GM12874 (cell line): Measurements from ENCODE around the gene C1QTNF2.

Experiments used
- CTCF ChIP-seq: IDR thresholded peaks from 2 replicates; pipeline ENCODE4 v1.5.1; 2011; ENCODE audit warnings: low read depth, mild to moderate bottlenecking, control low read depth, low read length, moderate library complexity; ENCODE audit not compliant: insufficient read depth

The C1QTNF2 gene

GRCh38 chr5:160380041-160380440, 9.6 kb upstream of the C1QTNF2 start:
- TF ChIP-seq CTCF: no peak

DNA sequence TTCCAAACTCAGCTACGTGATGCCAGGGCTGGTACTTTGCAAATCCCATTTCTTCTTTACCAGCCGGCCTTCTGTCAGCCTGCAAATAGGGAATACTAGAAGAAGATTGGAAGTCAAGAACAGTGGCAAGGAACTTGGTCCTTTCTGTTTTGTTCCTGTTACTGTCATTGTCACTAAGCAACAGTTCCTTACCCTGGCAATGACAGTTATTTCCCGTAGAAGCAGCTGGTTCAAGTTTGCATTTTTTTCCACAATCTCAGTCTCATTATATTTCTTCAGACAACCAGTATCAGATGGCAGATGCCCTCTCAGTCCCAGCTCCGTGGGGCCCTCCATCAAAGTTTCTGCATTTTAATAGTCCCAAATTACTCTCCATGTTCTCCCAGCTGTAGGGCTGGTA, 9.1 kb upstream of the C1QTNF2 start:
- TF ChIP-seq CTCF: no peak

DNA sequence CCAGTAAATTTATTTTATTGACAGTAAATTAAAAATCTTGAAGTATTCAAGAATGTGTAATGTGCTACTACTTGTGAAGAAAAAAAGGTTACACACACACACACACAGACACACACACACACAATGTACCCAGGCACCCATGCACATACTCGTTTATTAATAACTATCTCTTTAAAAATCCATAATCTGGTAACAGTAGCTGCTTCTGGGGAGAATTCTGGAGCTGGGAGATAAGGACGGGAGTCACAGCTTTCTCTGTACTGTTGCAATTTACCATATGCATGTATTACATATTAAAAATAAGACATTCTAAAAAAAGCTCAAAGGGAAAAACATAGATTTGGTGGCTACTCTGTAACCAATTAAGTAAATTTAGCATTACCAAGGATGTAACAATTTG, 7.9 kb upstream of the C1QTNF2 start:
- no peak for TF ChIP-seq CTCF

DNA sequence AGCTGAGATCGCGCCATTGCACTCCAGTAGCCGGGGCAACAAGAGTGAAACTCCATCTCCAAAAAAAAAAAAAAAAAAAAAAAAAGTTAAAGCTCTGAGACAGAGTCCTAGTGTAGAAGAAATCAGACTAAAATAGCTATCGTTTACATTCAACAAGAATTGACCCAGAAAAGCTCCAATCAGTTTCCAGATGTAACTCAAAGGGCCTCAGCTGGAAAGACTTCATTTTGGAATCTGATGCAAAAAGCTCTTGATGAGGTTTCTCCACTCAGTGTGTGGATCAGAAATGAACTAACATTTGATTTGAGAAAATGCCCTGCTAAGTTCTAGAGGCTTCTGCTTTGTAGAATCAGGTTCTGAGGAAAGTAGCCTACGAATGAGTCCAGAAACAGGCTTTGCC, 7.2 kb upstream of the C1QTNF2 start:
- TF ChIP-seq CTCF: no peak

GRCh38 chr5:160376416-160376815, 6.0 kb upstream of the C1QTNF2 start:
- TF ChIP-seq CTCF: no peak

- TF ChIP-seq CTCF: no peak
These were observed 5.3 kb upstream of the C1QTNF2 start for GRCh38 chr5:160375701-160376100.

- no peak for TF ChIP-seq CTCF
These were observed 4.7 kb upstream of the C1QTNF2 start for GRCh38 chr5:160375166-160375565.

- no peak for TF ChIP-seq CTCF
These were observed 868 bp upstream of the C1QTNF2 start for GRCh38 chr5:160371294-160371693.
